ENCODE data around the gene TPI1. TPM values are rescaled to one million over a fixed set of nuclear protein-coding genes. Genes with fewer than 3 reads are reported as not detected.

The TPI1 gene
- total and polyA plus RNA-seq, 8 donors = 394 to 521 (median 444) TPM

GRCh38 chr12:6825398-6826124 lies 41.8 kb upstream of the TPI1 start:
- no peaks in the 10 kb centered on the region for H3K9me3 ChIP-seq
- no peaks in the 10 kb centered on the region for H3K36me3 ChIP-seq
- intact Hi-C loops (cut with DNase I) = no loop called here
- H3K27me3 ChIP-seq = peaks cover 0 to 92% of the 10 kb centered on the region in 2 donors
- peaks cover 9 to 50% of the 10 kb centered on the region in 2 donors for H3K4me1 ChIP-seq
- peak; percentile 83 to 94 (median 87) for DNase-seq
- peak; percentile 77 for ATAC-seq
- peak; percentile 79 to 99 for TF ChIP-seq CTCF (IDR thresholded peaks at IDR 0.05)
- H3K4me3 ChIP-seq = no peak overlapping the region
- no peak overlapping the region for H3K27ac ChIP-seq

GRCh38 chr12:6826125-6826733 lies 41.1 kb upstream of the TPI1 start:
- Histone ChIP-seq H3K4me3 (no peak overlapping the region), H3K27ac (no peak overlapping the region), H3K36me3 (no peaks in the 10 kb centered on the region), H3K9me3 (no peaks in the 10 kb centered on the region), H3K4me1 (peaks cover 9 to 46% of the 10 kb centered on the region in 2 donors), H3K27me3 (peaks cover 0 to 93% of the 10 kb centered on the region in 2 donors)
- intact Hi-C loops (cut with DNase I) = no loop called here
- DNase-seq = no peak
- no peak for TF ChIP-seq CTCF (IDR thresholded peaks at IDR 0.05)
- no peak for ATAC-seq

- no peaks in the 10 kb centered on the region for H3K9me3 ChIP-seq
- H3K4me3 ChIP-seq = no peak overlapping the region
- intact Hi-C loops (cut with DNase I) = no loop called here
- H3K27ac ChIP-seq = peak overlapping the region in 1 of 2 donors; percentile 56
- DNase-seq = no peak
- H3K36me3 ChIP-seq = no peaks in the 10 kb centered on the region
- peaks cover 0 to 87% of the 10 kb centered on the region in 2 donors for H3K27me3 ChIP-seq
- ATAC-seq = no peak
- H3K4me1 ChIP-seq = peaks cover 9 to 39% of the 10 kb centered on the region in 2 donors
- no peak for TF ChIP-seq CTCF (IDR thresholded peaks at IDR 0.05)
Measured at GRCh38 chr12:6826734-6827436, 40.4 kb upstream of the TPI1 start.

- Histone ChIP-seq H3K4me3 (no peak overlapping the region), H3K36me3 (no peaks in the 10 kb centered on the region), H3K27me3 (peaks cover 0 to 81% of the 10 kb centered on the region in 2 donors), H3K27ac (peak overlapping the region in 1 of 2 donors; percentile 56), H3K9me3 (no peaks in the 10 kb centered on the region), H3K4me1 (peaks cover 9 to 34% of the 10 kb centered on the region in 2 donors)
- peak; percentile 53 for ATAC-seq
- DNase-seq = peak; percentile 56 to 88 (median 74)
- TF ChIP-seq CTCF (IDR thresholded peaks at IDR 0.05) = no peak
- intact Hi-C loops (cut with DNase I) = no loop called here
Measured at GRCh38 chr12:6827437-6827911, 39.9 kb upstream of the TPI1 start.

Measured in left lung (tissue), 10 donors.